ENCODE measurements around the gene MACROD2.

Gene MACROD2

GRCh38 chr20:14609328-14610221, 614.3 kb downstream of the MACROD2 start:
- DNase-seq, result no peak

- DNase-seq, result no peak
Measured at GRCh38 chr20:14611479-14611878, 616.2 kb downstream of the MACROD2 start.

DNA sequence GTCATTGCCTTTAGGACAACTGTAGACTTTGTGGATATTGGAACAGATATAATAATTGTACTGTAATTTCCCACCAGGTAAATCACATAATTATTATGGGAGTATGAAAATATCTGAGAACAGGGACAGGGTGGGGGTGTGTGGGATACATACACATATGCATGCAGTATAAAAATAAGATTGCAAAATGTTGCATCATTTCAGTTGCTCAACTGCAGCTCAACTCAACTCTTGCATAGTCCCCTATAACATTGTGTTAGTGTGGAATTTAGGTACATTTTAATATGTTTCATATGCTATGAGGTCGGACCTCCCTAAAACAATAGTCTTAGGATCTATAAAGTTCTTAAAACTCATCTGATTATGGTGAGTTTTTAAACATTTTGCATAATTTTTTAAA, 617.1 kb downstream of the MACROD2 start:
- DNase-seq, result no peak

- no peak for DNase-seq
Measured at GRCh38 chr20:14616003-14616402, 620.7 kb downstream of the MACROD2 start.

- DNase-seq, result no peak
Measured at GRCh38 chr20:14617123-14617522, 621.8 kb downstream of the MACROD2 start.

DNA sequence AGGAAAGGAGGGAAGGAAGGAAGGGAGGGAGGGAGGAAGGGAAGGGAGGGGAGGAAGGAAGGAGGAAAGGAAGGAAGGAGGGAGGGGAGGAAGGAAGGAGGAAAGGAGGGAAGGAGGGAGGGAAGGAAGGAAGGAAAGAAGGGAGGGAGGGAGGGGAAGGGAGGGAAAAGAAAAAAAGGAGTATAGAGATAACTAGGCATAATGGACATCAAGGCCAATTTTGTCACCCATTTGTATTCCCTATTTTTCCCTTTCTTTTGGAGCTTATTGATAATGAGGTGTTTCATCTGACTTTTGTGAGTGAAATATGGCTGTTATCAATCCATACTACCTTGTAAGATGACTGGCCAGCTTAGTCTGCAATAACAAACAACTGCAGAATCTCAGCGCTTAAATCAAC, 624.1 kb downstream of the MACROD2 start:
- DNase-seq, result no peak

DNA sequence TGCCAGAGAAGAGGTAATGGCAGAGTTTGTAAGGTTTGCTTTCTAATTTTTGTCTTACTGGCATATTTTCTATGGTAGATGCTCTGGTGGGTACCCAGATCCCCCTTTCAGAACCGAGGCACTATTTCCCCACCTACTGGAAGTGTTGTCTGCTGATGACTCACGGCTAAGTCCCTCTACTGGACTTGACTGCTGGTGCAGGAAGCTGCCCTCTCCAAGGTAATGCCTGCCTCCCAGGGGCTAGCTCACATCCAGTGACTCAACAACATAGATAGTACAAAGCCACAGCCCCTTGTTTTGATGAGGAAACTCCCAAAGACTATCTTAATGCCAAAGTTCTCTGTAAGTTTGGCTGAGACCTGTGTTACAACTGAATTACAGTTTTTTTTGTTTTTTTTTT, 627.5 kb downstream of the MACROD2 start:
- DNase-seq, result no peak

GRCh38 chr20:14631011-14631410, 635.7 kb downstream of the MACROD2 start:
- DNase-seq, result no peak

- DNase-seq, result no peak
Measured at GRCh38 chr20:14632906-14633305, 637.6 kb downstream of the MACROD2 start.

DNA sequence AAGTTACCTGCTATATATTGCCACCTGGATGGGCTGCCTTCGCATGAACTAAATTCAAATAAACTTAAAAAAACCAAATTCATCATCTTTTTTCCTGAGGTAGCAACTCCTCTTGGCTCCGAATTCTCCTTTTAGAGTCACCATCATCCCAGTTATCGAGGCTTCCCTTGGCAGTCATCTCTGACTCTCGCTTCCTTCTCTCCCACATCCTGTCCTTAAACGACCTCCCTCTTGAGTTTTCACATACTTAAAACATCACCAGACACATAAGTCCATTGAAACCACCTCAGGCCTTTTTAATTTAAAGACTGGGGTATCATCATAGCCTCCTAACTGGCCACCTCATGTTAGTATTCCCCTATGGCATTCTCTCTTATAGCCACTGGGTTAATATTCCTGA, 638.2 kb downstream of the MACROD2 start:
- DNase-seq, result no peak

- DNase-seq, result no peak
Measured at GRCh38 chr20:14634665-14635064, 639.3 kb downstream of the MACROD2 start.

- DNase-seq, result no peak
Measured at GRCh38 chr20:14637441-14637840, 642.1 kb downstream of the MACROD2 start.

DNA sequence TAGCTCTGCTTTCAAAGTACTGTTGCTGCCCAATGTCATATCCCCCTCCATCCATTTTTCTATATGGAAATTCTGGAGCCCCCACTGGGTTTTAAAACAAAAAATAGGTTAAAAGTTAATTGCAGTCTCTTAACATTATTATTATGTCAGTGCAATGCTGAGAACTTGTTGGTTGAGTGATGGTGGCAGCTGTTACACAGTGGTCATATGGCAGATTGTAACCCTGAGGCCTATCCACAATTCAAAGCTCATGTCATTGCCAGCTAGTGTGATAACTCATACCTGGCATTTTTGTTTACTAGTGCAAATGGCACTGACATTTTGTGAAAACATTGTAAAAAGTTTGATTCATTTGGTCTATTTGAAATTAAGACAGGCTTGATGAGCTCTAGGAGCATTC, 647.8 kb downstream of the MACROD2 start:
- DNase-seq, result no peak

- DNase-seq, result no peak
Measured at GRCh38 chr20:14643556-14643955, 648.2 kb downstream of the MACROD2 start.

GRCh38 chr20:14644306-14645097, 649.2 kb downstream of the MACROD2 start:
- DNase-seq, result no peak

- DNase-seq, result no peak
Measured at GRCh38 chr20:14647016-14647415, 651.7 kb downstream of the MACROD2 start.

- DNase-seq, result no peak
Measured at GRCh38 chr20:14649662-14650061, 654.3 kb downstream of the MACROD2 start.

GRCh38 chr20:14657266-14658005, 662.1 kb downstream of the MACROD2 start:
- no peak for DNase-seq

DNA sequence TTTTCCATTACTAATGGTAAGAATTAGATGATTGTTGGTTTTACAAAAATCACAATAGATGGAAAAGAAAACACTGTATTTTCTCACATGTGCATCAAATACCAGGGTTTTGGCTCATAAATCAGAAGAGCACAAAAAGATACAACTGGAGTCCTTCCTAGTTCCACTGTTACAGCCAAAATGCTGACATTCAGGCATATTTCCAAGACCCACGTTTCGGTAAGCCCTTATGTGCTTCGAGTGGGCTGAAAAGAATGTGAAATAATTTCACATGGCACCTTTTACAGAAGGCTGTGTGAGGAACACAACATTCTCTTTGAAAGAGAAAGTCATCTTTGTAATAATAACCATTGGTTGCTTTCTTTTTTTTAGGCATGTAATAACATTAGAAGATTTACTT, 668.8 kb downstream of the MACROD2 start:
- DNase-seq, result no peak

GRCh38 chr20:14666696-14667095, 671.4 kb downstream of the MACROD2 start:
- DNase-seq, result no peak

DNA sequence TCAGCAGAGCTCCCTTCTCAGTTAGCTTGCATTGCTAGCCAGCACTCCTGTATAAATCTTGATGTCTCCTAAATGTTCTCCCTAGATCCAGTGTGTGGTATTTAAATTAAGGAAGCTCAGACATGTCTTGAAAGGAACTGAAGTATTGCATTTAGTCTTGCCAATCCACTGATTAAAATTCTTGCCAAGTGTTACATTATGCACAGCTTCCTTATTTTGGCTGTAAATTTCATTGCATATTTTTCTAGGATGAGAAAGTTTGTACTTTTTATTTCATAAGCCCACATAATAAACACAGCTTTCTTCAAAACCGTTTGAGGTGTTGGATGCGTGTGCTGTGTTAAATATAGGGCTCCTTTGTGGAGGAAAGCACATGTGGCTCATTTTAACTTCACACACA, 671.9 kb downstream of the MACROD2 start:
- no peak for DNase-seq

- no peak for DNase-seq
Measured at GRCh38 chr20:14672066-14672465, 676.8 kb downstream of the MACROD2 start.

DNA sequence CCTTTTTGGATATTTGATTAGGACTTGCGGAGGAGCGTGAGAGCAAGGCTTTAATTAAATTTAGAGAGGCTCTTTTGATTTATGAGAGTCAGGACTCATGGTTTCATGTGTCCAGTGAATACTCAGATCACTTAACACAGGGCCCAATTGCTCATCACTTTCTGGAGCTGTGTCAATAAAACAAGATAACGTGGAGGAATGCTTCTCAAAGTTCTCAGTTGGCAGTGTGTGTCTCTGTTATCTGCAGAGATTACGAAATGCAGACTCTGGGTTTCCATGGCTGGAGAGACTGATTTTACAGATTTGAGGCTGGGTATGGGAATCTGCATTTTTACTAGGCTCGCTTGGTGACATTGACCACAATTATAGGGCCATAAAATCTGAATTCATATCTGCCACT, 677.8 kb downstream of the MACROD2 start:
- DNase-seq, result no peak

Data from T-helper 1 cell (primary cell).